ENCODE data around the gene HOXC9.

The HOXC9 gene

GRCh38 chr12:53986686-53987483, 13.1 kb upstream of the HOXC9 start:
- DNase-seq (ENCODE audit: extremely low read depth in 1 of 2, low read depth in 1 of 2) = no peak

DNA sequence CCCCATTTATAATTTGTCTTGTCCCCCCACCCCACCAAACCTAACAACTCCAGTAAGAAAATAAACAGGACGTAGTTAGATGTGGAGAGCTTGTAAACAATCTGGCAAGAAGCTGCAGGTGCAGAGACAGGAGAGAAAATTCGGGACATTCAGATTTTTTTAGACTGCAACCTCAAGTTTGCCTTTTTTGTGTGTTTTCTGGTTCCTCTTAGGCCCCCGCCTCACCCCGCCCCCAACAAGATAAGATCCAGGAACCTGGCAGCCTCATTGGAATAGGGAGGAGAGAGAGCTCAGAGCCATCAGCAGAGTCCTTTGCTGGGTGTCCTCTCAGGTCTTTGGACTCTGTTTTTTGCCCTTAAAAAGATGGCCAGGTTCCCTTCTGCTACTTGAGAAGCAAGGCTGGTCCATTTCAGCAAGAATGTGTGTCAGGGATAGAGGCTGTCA, 12.2 kb upstream of the HOXC9 start:
- DNase-seq (ENCODE audit: extremely low read depth in 1 of 2, low read depth in 1 of 2) = no peak

- DNase-seq (ENCODE audit: extremely low read depth in 1 of 2, low read depth in 1 of 2) = no peak
Observed at GRCh38 chr12:53988541-53989226, 11.3 kb upstream of the HOXC9 start.

DNA sequence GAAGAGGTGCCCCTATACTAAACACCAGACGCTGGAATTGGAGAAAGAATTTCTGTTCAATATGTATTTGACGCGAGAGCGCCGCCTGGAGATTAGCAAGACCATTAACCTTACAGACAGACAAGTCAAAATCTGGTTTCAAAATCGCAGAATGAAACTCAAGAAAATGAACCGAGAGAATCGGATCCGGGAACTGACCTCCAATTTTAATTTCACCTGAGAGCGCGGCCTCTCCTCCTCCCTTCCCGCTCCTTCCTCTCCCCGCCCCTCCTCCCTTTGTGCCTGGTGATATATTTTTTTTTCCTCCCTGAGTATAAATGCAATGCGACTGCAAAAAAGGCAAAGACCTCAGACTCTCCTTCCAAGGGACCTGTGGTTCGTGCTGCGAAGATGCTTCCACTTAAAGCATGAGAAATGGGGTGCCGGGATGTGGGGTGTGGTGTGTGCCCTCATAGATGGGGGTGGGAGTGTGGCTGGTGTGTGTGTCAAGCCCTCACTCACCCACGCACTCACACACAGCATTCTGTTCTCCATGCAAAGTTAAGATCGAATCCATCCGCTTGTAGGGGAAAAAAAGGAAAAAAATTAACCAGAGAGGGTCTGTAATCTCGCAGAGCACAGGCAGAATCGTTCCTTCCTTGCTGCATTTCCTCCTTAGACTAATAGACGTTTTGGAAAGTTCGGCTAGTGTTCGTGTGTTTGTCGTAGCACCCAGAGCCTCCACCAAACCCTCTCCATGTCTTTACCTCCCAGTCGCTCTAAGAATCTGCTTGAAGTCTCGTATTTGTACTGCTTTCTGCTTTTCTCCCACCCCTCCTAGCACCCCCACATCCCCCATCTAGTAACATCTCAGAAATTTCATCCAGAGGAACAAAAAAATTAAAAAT, 10.5 kb upstream of the HOXC9 start:
- no peak for DNase-seq (ENCODE audit: extremely low read depth in 1 of 2, low read depth in 1 of 2)

DNA sequence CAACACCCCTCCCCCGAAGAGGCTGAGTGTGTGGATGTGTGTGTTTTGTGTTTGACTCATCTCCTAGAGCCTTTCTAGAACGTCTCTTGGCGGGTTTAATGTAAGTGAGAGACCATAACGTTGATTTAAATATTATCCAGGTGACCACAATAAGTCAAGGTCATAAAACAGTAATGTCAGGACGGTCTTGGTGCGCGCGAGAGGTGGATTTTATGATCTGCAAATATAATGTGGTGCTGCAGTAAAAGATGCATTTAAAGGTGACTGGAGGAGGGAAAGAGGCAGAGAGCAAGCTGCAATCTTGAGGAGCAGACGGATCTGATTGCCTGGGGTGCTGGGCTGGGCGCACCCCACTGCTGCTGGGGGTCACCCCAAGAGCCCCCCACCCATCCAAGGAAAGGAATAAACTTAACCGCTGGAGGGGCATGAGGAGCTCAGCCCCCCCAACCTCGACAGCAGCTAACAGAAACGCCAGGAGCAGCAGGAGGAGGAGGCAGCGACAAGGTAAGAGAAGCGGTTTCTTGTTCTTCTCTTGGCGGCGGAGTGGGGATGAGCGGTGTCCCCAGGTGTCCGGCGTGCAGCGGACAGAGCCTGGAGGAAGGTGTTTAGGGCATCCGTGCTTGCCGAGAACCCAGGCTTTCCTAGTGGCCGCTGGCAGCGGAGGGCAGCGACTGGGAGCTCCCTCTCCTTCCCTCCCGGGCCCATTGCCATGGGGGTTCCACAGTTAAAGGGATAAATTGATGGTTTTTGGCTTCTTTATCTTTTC, 9.5 kb upstream of the HOXC9 start:
- DNase-seq (ENCODE audit: extremely low read depth in 1 of 2, low read depth in 1 of 2) = no peak

DNA sequence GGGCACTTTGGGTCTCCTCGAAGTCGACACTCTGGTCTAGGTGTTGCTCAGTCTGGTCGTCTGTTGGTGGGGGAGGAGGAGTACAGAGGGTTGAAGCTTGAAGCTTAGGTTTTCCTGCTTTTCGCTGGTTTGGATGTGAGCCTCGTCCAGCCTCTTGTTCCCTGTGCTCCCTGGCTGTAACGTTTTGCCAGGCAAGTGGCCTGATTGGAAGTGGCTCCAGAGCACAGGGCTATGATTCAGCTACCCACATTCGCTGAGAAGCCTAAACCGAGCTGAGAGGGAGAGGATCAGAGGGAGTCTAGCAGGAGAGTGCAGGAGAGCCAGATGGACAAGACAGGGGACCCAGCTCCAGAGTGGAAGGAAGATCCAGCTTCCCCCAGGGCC, 8.9 kb upstream of the HOXC9 start:
- no peak for DNase-seq (ENCODE audit: extremely low read depth in 1 of 2, low read depth in 1 of 2)

- DNase-seq (ENCODE audit: extremely low read depth in 1 of 2, low read depth in 1 of 2) = no peak
Observed at GRCh38 chr12:53992377-53992889, 7.5 kb upstream of the HOXC9 start.

DNA sequence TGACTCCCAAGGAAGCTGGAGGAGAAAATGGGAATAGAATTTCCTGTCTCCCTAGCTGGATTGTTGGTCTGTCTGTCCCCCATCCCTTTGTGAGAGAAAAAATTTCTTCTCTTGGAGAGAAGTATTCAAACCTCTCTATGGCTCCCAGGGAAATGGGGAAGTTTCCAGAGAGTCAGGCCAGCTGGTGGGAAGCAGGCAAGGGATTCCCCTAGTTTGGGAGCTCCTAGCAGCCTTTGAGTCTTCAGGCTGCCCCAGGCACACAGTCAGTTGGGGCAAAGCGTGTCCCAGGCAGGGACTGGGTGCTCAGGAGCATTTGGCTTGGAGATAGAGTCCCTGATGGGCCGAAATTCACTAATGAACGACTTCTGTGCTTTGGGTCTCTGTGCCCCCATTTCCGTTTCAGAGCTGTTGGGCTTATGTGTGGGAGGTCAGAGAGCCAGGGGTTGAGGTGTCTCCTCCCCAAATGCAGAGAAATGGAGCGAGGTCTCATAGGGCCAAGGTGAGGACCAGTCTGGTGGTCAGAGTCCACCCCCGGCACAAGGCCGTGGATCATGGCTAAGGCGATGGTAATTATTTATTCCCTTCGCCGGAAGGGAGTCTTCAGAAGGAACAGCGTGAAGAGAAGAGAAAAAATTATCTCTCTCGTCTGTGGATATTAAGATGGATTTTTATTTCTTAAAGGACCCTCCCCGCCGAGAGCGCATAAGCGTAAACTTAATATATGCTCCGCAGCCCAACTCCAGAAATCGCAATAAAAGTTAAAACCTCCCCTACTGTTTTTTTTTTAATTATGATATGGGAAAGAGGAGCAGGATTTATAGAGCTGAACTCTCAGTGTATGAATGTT, 6.6 kb upstream of the HOXC9 start:
- DNase-seq (ENCODE audit: extremely low read depth in 1 of 2, low read depth in 1 of 2) = no peak

DNA sequence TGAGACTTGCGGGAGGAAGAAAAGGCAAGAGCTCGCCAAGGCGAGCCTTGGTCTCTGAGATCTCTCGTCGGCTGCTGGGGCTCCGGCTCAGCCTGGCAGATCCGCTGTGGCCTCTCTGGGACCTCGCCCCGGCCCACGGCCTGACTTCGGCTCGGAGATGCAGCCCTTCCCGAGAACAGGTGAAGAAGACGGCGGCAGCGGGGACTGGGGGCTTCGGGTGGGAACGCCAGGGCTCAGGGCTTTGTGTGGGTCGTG, 6.0 kb upstream of the HOXC9 start:
- no peak for DNase-seq (ENCODE audit: extremely low read depth in 1 of 2, low read depth in 1 of 2)

DNA sequence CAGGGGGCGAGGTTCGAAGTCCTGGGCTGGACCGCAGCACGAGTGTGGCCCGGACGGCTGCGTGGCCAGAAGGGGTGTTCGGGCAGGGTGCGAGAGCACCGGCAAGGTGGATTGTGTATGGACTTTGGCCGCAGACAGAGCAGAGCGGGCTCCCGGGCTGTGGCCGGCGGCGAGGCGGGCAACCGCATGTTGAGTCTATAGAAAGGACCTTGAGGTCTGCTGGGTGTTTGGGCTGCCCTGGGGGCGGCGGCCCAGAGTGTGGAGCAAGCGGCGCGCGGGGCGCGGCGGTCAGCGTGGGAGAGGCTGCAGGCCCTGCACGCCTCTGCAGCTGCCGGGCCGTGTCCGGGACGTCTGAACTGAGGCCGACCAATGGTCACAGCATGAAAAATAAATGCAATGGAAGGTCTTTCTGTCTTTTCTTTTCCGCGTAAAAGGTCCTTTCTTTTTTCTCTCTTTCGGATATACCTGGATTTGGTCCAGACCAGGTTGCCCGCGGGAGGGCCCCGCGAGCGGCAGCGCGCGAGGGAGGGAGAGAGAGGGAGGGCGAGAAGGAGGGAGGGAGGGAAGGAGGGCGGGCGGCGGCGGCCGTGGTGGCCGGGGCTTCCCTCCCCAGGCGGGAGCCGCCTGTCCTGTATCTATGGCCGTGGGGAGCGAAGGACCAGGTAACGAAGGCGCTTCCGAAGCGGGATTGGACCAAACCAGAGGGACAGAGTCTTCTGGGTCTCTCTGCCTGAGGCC, 5.5 kb upstream of the HOXC9 start:
- DNase-seq (ENCODE audit: extremely low read depth in 1 of 2, low read depth in 1 of 2) = no peak

DNA sequence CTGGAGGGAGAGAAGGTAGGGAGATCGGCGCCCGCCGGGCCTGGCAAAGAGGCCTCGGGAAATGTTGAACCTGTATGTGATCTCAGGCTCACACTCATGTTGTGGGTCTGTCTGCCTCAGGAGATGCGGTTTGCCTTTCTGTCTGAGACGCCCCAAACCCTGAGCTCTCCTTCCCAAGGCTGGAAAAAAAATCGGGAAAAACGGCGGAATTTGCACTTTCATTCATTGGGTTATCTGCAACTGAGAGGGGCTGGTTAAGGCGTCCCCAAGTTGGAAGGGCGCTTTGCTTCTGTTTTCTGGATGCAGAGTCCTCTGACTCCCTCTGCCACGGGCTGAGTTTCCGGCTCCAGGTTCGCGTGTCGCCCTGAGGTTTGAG, 5.0 kb upstream of the HOXC9 start:
- no peak for DNase-seq (ENCODE audit: extremely low read depth in 1 of 2, low read depth in 1 of 2)

DNA sequence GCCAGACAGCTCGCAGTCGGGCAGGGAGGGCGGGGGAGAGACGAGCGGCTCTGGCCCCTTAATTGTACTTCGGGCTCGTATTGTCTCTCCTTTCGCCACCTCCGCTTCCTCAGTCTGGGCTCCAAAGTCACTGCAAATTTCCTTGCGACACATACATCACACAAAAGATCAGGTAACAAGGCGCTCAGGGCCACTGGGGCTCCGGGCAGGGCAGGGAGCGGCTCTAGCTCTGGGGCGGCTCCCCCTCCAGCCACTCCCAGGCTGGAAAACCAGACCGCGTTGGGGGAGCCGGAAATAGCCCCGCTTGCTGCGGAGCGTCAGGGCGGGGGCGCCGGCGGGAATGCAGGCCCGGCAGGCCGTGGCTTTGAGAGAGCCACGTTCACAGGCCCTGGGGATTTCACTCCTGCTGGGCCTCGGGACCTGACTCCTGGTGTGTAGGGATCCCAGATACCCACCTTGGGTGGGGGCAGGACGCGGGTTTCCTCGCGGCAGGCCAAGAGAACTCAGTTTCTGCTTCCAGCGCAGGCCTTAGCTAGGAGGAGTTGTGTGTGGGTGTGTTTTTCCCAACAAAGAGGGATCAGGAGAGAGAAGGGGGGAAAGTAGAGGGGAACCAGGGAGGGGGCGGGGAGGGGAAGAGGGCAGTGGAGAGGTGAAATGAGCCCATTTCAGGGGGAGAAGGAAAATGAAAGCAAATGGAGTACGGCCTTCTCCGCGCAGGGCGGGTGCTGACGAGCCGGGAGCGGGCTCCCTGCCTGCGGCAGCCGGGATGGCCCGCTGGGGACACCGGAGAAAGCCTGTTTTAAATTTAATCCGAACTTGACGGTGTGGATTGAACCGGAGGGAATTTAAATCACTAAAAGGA, 4.4 kb upstream of the HOXC9 start:
- no peak for DNase-seq (ENCODE audit: extremely low read depth in 1 of 2, low read depth in 1 of 2)

DNA sequence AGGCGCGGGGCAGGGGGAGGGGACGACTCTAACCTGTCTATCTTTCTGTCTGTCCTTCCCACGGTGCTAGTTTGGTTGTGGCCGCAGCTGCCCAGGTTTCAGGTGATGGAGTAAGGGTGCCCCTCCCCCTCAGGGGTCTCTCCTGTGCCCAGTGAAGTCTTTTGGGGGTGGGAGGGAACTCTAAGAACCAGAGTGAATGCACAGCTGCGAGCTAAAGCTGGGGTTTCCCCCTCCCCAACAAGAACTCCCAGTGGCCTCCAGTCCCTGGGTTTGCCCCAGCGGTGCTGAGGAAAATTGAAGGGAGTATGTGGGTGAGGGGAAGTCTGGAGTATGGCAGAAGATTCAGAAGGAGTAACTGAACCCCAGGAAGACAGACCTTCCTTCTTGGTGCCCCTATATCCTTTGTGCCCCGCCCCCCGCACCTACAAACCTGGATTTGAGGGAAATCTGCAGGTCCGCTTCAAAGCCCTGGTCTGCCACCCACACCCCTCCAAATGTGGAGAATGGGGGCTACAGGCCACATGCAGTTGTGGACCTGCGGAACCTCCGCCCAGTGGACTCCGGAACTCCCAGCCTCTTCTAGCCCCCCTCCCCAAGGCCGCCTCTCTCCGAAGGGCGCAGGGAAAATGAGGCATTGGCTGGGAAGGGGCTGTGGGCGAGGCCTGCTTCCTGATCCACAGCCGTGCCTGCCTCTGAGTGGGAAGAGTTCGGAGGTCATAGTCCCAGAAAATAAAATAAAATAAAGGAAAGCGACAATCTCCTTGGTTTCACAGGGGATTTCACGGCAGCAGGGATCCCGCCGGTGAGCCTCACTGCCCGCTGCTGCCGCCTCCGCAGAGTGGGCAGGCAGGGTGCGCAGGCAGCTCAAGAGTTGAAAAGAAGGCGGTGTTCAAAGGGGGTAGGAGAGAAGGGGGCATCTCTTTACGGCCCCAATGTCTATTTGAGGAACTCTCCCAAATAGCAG, 3.4 kb upstream of the HOXC9 start:
- no peak for DNase-seq (ENCODE audit: extremely low read depth in 1 of 2, low read depth in 1 of 2)

DNA sequence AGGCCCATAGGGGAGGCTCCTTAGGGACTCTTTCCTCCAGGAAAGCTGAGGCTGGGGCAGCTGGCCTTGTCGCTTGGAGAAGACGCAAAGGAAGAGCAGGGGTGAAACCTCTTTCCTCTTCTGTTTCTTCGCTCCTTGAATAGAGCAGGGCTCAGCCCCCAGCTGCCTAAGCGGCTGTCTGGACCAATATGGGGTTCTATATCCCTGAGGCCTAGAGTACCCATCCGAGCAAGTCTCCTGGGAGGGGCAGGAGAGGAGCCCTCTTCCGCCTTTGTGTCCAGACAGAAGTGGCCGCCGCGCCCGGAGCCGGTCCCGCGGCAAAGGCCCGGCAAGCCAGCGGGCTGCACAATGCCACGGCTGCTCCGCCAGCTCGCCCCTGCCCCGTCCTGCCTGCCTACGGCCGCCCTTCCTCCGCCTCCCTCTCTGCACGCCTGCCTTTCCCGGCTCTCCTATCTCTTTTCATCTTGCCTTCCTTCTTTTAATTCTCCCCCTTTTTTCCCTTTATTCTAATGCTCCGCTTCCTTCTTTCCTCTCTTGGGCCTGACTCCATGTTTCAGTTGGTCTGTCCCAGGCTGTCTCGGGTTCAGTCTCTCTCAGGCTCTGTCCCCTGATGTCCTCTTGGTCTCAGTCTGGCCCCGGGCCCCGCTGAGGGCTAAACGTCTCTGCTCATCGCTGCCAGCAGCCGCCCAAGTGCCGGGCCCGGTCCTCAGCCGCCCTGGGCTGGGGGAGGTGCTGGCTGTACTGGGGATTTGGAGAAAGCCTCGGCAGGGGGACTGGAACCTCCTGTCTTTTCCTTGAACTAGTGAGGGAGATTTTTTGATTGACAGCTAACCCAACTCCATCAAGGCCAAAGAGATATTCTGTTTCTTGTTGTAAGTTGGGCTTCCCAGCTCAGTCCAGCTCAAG, 2.5 kb upstream of the HOXC9 start:
- no peak for DNase-seq (ENCODE audit: extremely low read depth in 1 of 2, low read depth in 1 of 2)

- no peak for DNase-seq (ENCODE audit: extremely low read depth in 1 of 2, low read depth in 1 of 2)
Observed at GRCh38 chr12:53998110-53998899, 1.7 kb upstream of the HOXC9 start.

GRCh38 chr12:53998900-53999236, 1.1 kb upstream of the HOXC9 start:
- DNase-seq (ENCODE audit: extremely low read depth in 1 of 2, low read depth in 1 of 2) = no peak
